BE2C (cell line): ENCODE data around the gene SHISA7.

Source experiments
- DNase-seq: peaks from one replicate; pipeline ENCODE4 v3.0.0-alpha.2; 2020
- H3K27me3 ChIP-seq: fragments of 250-450 bp; sonication (Bioruptor Pico); 2 replicates; pipeline ENCODE4 v1.5.1; 2020; ENCODE audit warnings: mild to moderate bottlenecking
- H3K36me3 ChIP-seq: fragments of 250-450 bp; sonication (Bioruptor Pico); 2 replicates; pipeline ENCODE4 v1.5.1; 2020; ENCODE audit warnings: mild to moderate bottlenecking
- H3K4me1 ChIP-seq: fragments of 250-450 bp; sonication (Bioruptor Pico); 2 replicates; pipeline ENCODE4 v1.5.1; 2020
- H3K4me3 ChIP-seq: 2 replicates; pipeline ENCODE4 v1.5.1; 2011; ENCODE audit warnings: low read depth, low read length
- H3K9me3 ChIP-seq: fragments of 250-450 bp; sonication (Bioruptor Pico); 2 replicates; pipeline ENCODE4 v1.5.1; 2020
- CTCF ChIP-seq: IDR thresholded peaks from 2 replicates; pipeline ENCODE4 v1.5.1; 2012; ENCODE audit warnings: mild to moderate bottlenecking, low read depth, low read length

The SHISA7 gene

GRCh38 chr19:55392820-55393761 lies 50.0 kb downstream of the SHISA7 start:
- no peak for TF ChIP-seq CTCF
- H3K4me1 ChIP-seq: peaks cover 4% of the 10 kb centered on the region
- no peak for DNase-seq
- H3K9me3 ChIP-seq: no peaks in the 10 kb centered on the region
- H3K27me3 ChIP-seq: no peaks in the 10 kb centered on the region
- peaks cover 36% of the 10 kb centered on the region for H3K36me3 ChIP-seq
- H3K4me3 ChIP-seq: no peak overlapping the region

GRCh38 chr19:55391702-55392615 lies 51.1 kb downstream of the SHISA7 start:
- Histone ChIP-seq H3K9me3 (no peaks in the 10 kb centered on the region), H3K36me3 (peaks cover 47% of the 10 kb centered on the region), H3K4me1 (peaks cover 4% of the 10 kb centered on the region), H3K27me3 (no peaks in the 10 kb centered on the region), H3K4me3 (no peak overlapping the region)
- TF ChIP-seq CTCF: no peak
- DNase-seq: no peak

GRCh38 chr19:55391191-55391670 lies 51.9 kb downstream of the SHISA7 start:
- Histone ChIP-seq H3K9me3 (no peaks in the 10 kb centered on the region), H3K4me1 (peaks cover 4% of the 10 kb centered on the region), H3K36me3 (peaks cover 54% of the 10 kb centered on the region), H3K4me3 (no peak overlapping the region), H3K27me3 (no peaks in the 10 kb centered on the region)
- TF ChIP-seq CTCF: no peak
- DNase-seq: no peak

GRCh38 chr19:55390461-55390880 lies 52.6 kb downstream of the SHISA7 start:
- H3K4me1 ChIP-seq: peaks cover 4% of the 10 kb centered on the region
- no peaks in the 10 kb centered on the region for H3K9me3 ChIP-seq
- no peak for TF ChIP-seq CTCF
- H3K4me3 ChIP-seq: no peak overlapping the region
- H3K36me3 ChIP-seq: peaks cover 57% of the 10 kb centered on the region
- DNase-seq: no peak
- H3K27me3 ChIP-seq: no peaks in the 10 kb centered on the region

- no peak for DNase-seq
- Histone ChIP-seq H3K4me3 (no peak overlapping the region), H3K36me3 (peaks cover 57% of the 10 kb centered on the region), H3K27me3 (no peaks in the 10 kb centered on the region), H3K9me3 (no peaks in the 10 kb centered on the region), H3K4me1 (peaks cover 6% of the 10 kb centered on the region)
- no peak for TF ChIP-seq CTCF
Observed at GRCh38 chr19:55389386-55390317, 53.4 kb downstream of the SHISA7 start.
